ENCODE results near the gene GH2.

The GH2 gene

DNA sequence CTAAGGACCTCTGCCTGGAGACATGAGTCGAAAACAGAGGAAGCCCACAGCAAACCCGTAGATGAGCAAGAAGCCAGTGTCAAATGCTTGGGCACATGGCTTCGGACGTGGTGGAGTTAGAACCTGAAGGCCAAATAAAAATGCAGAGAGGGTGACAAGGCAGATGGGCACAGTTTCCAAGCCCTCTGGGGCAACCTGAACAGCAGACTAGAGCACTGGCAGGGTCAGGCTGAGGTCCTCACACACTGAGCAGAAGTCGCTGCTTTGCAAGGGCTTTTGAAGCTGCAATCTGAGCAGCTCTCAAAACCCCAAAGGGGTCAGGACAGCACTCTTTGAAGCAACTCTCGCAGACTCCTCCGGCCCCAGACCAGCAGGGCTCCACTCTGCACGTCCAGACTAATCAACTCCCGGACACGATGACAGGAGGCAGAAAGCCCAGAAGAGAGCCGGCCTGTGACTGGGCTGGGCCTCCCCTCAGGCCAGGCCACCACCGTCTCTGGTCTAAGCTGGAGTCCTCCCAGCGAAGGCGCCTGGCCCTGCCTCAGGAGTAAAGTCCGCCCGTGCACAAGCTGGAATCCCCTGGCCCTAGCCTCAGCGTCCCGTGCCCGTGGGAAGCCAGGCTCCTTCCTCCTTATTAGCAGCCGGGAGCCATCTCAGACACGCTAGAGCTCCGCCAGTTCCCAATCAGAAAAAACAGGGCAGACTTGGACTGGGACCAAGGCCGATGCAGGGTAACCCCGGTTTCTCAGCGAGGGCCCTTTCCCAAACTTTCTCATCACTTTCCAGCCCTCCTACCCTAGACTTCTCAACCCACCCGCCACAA is 40.2 kb downstream of the GH2 start:
- peak; percentile 37 for DNase-seq (ENCODE audit: low spot score)

DNA sequence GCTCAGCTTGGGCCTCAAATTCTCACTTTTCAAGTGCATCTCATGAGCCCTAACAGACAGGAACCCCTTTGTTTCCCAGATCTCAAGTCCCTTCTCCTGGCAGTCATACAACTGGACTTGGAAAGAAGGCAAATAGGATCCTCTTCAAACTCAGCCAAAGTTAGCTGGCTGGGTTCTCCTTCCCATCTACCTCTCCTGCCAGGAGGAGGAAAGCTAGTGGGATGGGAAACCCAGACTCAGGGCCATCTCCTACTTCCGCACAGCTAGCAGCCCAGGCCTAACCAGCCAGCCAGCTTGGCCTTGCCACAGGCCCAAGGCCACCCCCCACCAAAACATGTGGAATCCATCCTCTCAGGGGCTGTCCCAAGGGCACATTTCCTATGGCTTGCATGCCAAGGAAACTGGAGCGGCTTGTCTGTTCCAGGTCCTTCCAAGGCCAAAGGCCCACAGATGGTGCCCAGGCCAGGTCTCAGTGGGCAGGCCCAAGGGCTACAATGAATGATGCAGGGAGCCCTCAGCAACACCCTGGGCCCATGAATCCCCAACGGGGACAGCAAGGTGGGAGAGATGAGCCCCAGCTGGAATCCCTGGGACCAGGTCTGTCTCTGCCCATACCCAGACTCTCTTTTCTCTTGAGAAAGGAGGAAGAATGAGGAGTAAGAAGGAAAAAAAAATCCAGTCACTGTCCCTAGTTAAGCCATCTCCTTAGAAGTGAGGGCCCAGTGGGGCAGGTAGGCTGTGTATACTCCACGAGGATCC is 41.0 kb downstream of the GH2 start:
- DNase-seq (ENCODE audit: low spot score) = no peak

DNA sequence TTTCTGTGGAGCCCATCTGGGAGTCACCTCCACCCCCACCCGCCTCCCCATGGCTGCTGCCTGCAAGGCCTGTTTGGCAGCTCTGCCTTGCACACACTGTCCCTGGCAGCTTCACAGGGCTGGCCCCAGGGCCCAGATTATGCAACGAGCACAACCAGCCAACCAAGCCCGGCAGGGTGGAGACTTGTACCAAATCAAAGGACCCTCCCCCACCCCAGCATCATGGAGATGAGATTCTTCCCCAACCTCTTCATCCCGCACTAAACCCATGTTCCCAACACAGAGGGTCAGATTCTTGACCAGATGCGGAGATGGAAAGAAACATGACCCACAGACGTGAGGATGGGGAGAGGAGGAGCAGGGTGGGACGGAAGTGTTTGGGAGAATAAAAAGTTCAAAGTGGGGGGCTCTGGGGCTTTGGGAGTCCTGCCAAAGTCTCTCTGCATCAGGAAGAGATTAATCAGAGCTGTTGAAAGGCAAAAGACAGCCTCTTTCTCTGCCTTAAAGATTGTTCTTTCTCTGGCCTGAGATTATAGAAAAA is 43.0 kb downstream of the GH2 start:
- peak; percentile 42 for DNase-seq (ENCODE audit: low spot score)

DNA sequence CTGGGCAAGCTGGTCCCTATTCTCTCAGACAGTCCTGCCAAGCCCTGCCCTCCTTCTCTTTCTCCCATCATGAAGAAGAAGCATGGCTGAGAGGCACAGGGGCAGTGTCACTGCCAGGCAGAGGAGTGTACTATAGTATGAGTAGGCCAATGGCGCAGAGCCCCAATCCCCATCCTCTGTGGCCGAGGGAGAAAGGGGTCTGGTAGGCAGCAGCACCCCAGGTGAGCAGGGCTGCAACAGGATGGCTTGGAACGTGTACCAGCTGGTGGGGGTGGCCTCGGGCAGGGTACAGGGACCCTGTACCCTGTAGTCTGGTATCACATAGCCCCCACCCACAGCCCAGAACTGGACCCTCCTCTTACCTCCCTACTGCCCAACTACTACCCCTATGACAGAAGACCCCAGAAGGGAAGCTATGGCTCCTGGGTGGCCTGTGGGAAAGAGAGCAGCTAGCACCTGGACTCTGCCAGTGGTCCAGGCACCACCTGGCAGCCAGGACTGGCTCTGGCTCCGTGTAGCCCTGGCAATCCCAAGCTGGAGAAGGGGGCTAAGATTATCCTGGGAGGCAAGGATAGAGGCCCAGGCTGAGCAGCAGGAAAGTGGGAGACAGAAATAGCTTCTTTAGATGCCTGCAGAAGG is 43.7 kb downstream of the GH2 start:
- no peak for DNase-seq (ENCODE audit: low spot score)

DNA sequence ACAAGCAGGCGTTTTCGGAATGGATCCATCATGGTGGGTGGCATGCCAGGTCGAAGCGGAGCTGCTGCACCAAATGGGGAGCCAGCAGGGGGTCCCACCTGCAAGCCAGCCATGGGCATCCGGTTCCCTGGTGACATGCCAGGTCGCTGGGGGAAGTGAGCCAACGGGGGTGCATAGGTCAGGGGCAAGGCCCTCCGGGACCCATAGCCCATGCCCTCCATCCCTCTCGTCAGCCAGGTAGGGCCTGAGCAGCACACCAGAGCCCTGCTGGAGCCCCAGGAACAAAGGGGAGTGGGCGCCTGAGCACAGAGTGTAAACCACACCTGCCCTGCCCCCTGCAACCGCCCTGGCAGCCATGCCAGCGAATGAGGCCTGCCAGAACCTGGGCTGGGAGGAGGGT is 44.3 kb downstream of the GH2 start:
- no peak for DNase-seq (ENCODE audit: low spot score)

DNA sequence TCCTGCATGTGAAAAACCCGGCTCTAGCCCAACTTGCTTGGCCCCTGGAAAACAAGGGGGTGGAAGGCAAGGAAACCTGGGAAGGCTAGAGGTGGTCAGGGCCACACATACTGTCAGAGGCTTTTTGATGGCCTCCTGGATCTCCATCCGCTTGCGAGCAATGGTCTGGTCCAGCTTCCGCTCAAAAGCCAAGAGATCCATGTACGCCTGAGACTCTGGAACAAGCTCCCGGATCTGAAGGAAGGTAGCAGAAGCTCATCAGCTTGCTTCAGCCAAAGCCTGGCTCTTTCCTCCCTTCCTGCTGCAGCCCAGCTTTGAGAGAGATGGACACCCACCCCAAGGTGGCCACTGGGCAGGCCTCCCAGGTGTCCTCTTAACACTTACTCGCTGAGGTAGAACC is 44.9 kb downstream of the GH2 start:
- DNase-seq (ENCODE audit: low spot score) = no peak

DNA sequence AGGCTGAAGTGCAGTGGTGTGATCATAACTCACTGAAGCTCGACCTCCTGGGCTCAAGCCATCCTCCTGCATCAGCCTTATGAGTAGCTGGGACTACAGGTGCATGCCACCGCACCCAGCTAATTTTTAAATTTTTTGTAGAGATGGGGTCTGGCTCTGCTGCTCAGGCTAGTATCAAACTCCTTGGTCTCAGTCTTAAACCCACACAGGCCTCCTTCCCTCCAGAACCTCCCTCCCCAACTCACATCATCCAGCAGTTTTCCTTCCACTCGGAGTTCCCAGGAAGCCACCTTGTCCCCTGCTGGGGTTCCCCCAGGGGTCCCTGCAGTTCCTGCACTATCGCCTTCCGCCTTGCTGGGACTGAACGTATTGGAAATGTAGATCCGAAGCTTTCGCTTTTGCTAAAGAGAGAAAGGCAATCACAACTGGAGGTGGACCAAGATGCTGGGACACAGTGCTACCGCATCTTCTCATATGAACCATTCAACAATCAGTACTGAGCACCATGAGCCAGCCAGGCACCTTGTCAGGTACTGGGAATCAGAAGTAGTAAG is 46.5 kb downstream of the GH2 start:
- DNase-seq (ENCODE audit: low spot score) = no peak

DNA sequence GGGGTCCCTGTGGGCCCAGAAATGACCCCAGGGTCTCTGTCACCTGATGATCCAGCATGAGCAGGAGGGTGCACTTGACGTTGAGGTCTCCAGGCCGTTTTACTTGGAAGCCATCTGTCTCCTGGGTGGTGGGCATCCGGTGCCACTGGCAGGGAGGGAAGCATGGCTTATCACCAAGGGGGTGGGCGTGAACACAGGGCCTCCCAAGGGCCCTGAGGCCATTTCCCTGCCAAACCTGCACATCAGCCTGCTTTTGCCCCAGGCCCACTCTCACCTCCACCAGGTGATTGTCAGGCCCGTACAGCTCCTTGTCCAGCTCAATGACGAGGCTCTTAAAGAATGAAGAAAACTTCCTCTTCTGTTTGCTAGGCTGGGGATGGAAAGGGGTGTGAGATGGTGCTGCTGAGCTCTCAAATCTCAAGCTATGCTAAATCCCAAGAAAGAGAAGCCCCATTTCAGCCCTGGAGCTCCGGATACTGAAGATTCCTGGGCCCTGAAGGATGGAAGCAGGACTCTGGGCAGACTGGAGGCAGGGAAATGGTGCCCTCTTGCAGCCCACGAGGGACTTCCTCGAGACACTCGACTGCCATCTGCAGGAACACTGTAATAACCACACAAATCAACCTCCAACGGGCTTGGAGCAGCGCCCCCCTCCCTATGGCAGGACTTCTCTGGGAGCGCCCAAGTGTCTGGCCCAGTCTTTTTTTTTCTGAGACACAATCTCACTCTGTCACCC is 47.1 kb downstream of the GH2 start:
- DNase-seq (ENCODE audit: low spot score) = peak; percentile 28

DNA sequence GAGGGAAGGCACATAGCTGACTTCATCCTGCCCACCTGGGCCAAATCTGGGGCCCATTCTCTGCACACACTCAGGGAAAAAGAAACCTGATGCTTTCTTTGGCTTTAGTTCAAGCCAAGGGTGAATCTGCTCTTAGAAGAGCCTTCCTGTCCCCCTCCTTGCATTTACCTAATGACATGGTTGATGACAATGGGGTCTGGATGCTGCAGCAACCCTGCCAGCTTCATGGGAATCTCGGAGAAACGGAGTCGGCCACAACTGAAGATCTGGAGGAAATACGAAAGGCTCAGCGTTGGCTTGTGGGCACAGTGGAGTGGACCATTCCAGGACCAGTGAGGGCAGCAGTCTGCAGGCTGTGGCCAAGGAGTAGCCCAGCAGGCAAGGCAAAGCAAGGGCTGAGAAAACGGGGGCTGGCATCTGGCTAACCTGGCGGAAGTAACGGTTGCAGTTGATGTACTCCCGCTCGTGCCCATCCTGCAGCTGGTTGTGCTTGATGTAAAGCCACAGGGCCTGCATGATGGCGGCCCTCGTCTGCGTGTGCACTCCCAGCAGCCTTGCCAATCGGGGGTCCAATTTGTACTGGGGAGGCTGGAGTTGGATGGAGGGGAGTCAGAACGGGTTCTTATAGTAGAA is 47.9 kb downstream of the GH2 start:
- DNase-seq (ENCODE audit: low spot score) = no peak

DNA sequence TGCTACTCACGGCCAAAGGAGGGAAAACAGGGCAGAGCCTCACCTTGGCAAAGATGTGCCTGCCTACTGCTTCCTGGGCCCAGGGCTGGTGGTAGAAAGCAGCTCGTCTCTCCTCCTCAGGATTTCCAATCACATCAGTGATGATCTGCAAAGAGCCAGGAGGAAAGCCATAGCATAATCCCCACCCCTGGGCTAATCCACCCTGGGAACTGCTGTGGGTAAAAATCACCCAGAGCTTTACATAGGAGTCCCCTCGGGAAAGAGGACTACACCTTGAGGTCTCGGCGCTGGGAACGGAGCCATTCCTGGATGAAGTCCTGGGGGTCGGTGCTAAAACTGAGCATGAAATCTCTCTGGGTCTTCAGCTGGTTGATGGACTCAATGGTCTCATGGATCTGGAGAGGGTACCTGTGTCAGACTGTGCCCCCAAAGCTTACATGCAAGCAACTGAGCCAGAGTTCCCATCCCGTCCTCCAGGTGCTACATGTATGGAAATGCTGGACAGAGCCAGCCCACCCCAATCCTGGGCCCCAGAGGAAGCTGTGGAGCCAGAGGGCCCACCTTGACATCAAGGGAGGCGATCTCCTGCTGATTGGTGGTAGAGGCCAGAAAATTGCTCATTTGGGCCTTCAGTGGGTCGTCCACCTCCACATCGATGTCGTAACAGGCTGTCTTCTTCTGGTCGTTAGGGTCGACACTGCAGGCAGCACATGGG is 48.6 kb downstream of the GH2 start:
- DNase-seq (ENCODE audit: low spot score) = no peak

DNA sequence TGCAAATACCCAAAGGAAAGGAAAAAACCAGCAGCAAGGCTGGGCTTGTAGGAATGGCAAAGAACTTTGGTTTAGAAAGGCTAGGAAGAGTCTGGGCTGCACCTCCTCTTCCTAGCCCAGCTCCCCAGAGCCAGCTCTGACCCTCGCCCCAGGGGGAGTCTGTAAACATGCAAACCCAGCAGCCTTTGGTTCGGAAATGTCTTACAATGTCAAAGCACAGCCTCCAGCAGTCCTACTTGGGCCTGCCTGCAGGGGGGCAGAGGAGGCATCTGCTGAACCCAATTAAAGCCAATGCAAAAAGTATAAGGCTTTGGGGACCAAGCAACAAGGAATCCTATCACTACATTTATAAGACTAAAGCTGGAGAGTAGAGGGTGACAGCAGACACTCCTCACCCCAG is 49.3 kb downstream of the GH2 start:
- DNase-seq (ENCODE audit: low spot score) = no peak

DNA sequence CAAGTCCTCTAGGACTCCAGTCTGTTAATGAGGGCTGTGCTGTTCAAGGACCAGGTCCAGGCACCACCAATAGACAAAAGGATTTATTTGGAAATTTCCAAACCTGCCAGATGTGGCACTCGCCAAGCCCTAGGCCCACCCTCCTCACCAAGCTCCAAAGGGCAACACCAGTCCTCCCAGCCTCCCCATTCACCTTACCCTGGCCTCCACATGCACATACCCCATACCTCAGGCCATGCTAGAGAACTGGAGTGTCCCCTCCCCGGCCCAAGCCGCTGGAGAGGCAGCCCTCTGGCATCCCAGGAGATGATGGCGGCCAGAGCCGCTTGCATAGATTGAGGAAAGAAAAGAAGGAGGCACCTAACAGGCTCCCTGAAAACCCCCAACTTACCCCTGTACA is 49.7 kb downstream of the GH2 start:
- DNase-seq (ENCODE audit: low spot score) = no peak

DNA sequence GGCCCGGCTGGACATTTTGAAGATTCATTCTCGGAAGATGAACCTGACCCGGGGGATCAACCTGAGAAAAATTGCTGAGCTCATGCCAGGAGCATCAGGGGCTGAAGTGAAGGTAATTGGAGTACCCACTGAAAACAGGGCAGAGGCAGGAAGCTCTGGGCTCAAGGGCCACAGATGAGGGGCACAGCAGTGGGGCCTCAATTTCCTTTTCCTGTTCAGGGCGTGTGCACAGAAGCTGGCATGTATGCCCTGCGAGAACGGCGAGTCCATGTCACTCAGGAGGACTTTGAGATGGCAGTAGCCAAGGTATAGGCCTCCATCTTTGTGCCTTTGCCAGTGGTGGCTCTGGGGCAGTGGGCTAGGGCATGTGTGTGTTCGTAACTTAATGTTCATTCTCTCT is 50.2 kb downstream of the GH2 start:
- no peak for DNase-seq (ENCODE audit: low spot score)

DNA sequence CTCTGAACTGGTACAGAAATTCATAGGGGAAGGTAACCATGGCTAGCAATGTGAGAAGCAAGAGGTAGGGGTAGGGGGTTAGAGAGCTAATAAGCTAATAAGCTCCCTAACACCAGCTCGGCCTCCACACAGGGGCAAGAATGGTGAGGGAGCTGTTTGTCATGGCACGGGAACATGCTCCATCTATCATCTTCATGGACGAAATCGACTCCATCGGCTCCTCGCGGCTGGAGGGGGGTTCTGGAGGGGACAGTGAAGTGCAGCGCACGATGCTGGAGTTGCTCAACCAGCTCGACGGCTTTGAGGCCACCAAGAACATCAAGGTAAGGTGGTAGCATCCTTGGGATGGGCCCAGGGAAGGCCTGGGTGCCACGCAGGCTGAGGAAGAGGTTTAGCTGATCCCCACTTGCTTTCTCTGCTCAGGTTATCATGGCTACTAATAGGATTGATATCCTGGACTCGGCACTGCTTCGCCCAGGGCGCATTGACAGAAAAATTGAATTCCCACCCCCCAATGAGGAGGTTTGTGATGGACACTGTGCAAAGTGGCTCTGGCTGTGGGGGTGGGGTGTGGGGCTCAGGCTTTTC is 50.7 kb downstream of the GH2 start:
- DNase-seq (ENCODE audit: low spot score) = no peak

DNA sequence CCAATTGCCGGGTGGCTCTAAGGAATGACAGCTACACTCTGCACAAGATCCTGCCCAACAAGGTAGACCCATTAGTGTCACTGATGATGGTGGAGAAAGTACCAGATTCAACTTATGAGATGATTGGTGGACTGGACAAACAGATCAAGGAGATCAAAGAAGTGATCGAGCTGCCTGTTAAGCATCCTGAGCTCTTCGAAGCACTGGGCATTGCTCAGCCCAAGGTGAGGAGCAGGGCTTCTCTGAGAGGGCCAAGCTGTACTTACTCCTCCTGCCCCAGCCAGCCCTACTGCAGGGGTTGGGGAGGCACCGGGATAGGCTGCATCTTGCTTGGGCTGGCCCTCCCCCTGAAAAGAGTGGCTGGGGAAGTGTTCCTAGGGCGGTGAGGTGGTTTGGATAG is 51.5 kb downstream of the GH2 start:
- DNase-seq (ENCODE audit: low spot score) = no peak
